WI38 (cell line): Measurements from ENCODE around the gene ZFAND3.

Source experiments
- H3K4me3 ChIP-seq: 2 replicates; pipeline ENCODE4 v1.5.1; 2011; ENCODE audit warnings: low read depth, mild to moderate bottlenecking, control low read depth, low read length
- TF ChIP-seq, protein P1 (sequence below): IDR thresholded peaks from 2 replicates; pipeline ENCODE4 v1.5.1; 2012; ENCODE audit warnings: low read depth, mild to moderate bottlenecking, control low read depth, low read length

The ZFAND3 gene

DNA sequence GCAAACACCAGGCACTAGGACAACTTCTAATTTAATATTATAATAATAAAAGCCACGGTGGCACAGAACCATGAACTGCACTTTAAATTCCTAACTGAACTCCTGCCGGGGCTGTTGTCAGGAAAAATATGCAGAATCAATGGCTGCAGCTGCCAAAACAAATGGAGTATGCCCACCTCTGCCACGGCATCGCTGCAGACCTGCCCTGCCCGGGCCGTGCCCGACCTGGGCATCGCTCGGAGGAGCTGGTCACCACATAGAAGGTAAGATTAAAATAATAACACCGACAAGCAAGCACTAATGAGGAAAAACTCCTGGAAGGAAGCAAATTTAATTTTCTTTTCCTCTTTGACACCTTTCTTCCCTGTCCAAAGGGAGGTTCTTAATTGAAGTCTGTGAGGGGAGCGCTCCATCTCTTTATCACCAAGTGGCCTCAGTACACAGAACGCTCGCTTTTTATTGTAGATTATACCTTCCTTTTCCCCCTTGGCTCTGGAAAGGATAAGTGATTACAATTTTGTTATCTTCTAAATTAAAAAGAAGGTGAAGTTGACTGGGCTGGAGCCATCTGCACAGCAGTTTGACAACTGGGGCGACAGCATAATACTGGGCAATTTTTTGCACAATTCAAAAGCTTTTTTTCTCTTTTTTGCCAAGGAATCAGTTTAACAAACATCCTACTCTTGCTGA, 351.3 kb downstream of the ZFAND3 start:
- TF ChIP-seq, protein P1, sequence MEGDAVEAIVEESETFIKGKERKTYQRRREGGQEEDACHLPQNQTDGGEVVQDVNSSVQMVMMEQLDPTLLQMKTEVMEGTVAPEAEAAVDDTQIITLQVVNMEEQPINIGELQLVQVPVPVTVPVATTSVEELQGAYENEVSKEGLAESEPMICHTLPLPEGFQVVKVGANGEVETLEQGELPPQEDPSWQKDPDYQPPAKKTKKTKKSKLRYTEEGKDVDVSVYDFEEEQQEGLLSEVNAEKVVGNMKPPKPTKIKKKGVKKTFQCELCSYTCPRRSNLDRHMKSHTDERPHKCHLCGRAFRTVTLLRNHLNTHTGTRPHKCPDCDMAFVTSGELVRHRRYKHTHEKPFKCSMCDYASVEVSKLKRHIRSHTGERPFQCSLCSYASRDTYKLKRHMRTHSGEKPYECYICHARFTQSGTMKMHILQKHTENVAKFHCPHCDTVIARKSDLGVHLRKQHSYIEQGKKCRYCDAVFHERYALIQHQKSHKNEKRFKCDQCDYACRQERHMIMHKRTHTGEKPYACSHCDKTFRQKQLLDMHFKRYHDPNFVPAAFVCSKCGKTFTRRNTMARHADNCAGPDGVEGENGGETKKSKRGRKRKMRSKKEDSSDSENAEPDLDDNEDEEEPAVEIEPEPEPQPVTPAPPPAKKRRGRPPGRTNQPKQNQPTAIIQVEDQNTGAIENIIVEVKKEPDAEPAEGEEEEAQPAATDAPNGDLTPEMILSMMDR: no peak
- H3K4me3 ChIP-seq: no peak overlapping the region

DNA sequence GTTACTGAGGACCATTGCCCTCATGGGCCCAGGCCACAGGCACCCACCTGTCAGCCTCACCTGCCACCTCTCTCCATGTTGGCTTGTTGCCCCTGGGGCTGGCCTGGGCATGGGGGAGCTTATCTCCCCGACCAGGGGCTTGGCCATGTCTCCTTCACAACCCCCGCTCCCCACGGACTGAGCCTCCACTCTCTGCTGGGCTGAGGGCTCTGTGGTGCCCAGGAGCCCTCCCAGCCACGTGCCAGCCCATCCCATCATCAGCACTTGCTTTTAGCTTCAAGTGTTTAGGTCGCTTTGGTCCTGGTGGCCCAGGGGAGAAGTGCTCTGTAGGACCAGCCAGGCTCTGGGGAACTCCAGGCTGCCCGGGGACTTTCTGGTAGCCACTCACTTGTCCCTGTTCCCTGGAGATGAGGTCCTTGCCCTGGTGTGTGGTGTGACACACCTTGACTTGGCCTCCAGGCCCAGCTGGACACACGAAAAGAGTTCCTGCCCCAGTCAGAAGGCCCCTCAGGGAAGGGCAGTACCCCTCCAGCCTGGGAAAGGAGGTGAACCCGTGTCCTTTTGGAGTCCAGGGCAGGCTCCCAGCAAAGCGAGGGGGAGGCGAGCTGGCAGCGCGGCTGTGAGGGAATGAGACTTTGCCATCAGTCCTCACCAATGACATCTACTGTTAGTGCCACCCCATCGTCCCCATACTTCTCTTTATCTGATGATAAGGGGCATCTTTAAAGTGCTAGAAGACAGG, 352.6 kb downstream of the ZFAND3 start:
- H3K4me3 ChIP-seq: no peak overlapping the region
- TF ChIP-seq, protein P1: no peak

DNA sequence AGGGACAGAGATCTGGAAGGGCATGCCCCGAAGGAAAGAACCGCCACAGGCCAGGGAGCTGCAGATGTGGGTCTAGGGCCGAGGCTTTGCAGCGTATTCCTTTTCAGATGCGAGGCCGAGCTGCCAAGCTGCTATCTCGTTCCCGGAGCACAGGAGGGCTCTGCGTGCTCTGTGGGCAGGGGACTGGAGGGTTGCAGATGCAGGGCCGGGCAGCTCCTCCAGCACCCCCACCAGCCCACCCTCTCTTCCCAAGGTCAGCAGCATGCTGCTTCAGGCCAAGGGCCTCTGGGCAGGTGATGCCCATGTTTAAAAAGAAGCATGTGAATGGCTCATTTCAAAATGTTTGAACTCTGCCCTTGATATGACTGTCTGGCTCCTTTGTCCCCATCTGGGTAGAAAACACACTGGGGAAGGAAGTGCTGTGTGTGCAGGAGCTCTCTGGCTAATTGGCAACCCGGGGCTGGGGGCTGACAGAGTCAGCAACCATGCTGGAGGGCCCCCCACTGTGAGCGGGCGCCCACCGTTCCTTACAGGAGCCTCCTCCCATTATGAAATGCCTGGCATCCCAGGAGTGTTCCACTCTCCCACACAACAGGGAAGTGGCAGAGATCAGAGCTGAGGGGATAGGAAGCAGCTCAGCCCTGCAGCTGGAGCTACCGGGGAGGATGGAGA, 353.3 kb downstream of the ZFAND3 start:
- TF ChIP-seq, protein P1: no peak
- H3K4me3 ChIP-seq: no peak overlapping the region

DNA sequence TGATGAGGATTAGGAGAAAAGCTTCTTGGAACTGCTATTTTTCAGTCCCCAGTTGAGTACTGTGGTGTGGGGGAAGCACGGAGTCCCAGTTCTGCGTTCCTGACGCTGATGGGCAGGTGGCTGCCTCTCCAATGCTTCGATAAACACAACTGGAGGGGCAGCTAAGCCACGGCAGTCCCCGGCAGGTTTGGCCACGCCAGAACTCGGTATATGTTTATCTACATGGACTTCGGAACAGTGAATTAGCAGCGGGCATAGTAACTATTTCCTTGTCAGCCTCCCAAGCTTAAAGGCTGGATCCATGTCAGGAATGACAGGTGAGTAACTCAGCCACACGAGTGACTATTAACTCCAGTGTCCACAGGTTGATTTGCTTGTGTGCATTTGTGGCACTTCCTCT, 354.4 kb downstream of the ZFAND3 start:
- TF ChIP-seq, protein P1: no peak
- H3K4me3 ChIP-seq: no peak overlapping the region

DNA sequence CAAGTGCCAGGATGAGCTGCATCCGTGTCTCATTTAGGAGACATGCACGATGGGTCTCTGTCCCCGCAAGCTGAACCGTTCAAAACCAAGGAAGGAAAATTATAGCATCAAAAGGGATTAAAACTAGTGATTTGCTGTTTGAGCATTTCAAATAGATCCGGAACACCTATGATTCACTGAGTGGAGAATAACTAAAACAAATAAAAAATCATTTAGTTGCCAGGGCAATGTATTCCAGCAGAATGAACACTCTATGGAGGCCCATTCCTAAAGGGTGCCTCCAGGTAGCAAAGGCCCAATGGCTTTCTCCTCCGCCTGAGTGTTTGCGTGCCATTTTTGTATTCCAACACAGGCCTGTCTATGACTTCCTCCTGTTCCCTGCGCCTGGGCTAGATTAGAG, 354.8 kb downstream of the ZFAND3 start:
- TF ChIP-seq, protein P1: no peak
- no peak overlapping the region for H3K4me3 ChIP-seq

DNA sequence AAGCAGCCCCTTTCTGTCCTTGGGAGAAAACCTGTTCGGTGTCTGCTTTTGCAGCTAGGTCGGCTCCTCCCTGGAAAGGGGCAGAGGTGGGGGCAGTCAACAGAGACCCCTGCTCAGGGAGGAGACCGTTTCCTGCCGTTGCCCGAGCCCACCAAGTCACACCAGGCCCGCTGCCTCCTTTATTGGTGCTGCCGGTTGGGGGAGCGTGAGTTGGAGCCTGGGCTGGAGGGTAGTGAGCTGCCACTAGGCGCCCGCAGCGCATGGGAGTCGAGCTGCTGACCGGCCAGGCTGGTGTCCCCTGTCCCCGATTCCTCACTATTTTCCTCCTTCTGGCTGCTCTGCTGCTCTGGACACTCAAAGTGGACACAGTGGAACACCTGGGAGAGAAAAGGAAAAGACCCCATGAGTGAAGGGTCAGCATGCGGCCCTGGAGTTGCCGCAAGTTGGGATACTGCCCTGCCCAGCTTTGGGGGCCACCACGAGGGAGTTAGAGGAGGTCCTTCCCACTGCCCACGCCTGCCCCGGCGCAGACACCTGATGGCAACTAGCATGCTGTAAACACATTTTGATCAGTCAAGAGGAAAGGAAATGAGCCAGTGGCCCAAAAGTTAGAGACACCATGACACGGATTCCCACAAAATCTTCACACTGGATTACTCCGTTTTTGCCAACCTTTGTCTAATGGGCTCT, 355.4 kb downstream of the ZFAND3 start:
- TF ChIP-seq, protein P1: no peak
- H3K4me3 ChIP-seq: no peak overlapping the region
